NCI-H1436 treated with DMSO at 0.1 percent for 48 hours (cell line): ENCODE results near the gene SPEG.
A peak's percentile ranks its signal among the peaks of the same experiment; 100 is the strongest.

Source experiments
- DNase-seq: peaks from one replicate; lab custom pipeline; 2025; lab: John Stamatoyannopoulos, UW

SPEG gene

DNA sequence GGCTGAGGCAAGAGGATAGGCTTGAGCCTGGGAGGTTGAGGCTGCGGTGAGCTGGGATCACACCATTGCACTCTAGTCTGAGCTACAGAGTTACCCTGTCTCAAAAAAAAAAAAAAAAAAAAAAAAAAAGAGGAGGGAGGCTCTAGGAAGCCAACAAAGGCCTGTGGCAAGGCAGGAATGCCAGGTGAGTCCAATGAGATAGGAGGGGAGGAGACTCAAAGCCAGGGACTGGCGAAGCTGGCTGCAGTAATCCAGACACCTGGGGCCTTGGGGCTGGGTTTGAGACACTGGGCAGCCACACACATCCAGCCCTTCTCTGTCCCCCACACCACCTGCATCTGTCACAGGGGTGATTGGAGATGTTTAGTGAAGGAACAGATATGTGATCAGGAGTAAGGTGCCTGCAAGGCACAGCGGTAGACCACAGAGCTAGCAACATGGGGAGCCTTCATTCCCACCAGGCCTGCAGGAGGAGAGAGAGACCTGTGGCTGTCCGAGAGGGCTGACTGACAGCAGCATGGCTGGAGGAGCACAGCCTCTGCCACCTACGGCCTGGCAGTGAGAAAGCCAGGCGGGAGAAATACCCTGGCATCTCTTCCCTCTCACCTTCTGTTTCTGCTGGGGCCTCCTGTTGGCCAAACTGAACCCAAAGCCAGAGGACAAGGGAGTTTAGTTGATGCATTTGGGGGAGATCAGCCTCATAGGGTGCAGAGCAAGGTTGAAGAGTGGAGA lies 99.5 kb downstream of the SPEG start:
- no peak for DNase-seq

- DNase-seq = no peak
Observed at GRCh38 chr2:219536425-219536824, 101.8 kb downstream of the SPEG start.

DNA sequence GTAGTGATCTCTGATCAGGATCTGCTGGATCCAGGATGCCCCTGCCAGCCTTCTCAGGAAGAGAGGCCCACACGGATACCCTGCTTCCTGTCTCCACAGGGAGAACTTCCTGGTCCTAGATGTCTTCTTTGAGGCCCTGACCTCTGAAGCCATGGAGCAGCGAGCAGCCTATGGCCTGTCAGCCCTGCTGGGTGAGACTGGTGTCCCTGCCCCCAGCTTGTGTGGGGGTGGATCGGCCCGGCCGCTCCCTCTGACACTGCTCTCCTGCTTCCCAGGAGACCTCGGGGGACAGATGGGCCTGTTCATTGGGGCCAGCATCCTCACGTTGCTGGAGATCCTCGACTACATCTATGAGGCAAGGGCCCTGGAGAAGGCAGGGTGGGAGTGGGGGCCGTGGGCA lies 102.3 kb downstream of the SPEG start:
- DNase-seq = no peak

DNA sequence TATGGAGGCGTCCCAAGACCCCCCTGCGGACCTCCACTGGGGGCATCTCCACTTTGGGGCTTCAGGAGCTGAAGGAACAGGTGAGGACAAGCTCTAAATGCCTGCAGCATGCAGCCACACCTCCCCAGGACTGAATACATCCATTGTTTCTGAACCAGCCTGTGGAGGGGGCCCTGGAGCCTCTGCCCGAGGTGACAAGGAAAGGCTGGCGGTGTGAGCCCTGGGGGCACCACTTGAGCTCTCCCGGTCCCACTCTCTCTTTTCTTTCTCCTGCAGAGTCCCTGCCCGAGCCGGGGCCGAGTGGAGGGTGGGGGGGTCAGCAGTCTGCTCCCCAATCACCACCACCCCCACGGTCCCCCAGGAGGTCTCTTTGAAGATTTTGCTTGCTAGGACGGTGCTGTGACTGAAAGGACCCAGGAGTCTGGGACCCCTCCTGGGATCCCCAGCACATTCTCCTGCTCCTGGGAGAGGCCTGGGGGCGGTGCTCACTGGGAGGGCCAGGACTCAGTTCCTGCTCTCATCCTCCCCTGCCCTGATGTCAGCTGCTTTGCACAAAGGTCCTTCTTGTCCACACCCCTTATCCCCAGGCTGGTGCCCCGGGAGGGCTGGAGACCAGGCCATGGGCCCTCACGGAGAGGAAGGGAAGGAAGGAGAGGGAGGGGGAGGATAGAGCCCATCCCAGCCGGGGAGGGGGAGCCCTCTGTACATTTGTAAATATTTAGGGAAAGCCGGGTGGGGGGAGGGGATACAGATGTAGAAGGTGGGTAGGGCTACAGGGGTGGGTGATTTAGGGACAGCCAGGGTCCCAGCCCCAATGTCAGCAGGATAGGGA lies 103.2 kb downstream of the SPEG start:
- DNase-seq = no peak

GRCh38 chr2:219538504-219538951 lies 103.9 kb downstream of the SPEG start:
- DNase-seq = no peak

DNA sequence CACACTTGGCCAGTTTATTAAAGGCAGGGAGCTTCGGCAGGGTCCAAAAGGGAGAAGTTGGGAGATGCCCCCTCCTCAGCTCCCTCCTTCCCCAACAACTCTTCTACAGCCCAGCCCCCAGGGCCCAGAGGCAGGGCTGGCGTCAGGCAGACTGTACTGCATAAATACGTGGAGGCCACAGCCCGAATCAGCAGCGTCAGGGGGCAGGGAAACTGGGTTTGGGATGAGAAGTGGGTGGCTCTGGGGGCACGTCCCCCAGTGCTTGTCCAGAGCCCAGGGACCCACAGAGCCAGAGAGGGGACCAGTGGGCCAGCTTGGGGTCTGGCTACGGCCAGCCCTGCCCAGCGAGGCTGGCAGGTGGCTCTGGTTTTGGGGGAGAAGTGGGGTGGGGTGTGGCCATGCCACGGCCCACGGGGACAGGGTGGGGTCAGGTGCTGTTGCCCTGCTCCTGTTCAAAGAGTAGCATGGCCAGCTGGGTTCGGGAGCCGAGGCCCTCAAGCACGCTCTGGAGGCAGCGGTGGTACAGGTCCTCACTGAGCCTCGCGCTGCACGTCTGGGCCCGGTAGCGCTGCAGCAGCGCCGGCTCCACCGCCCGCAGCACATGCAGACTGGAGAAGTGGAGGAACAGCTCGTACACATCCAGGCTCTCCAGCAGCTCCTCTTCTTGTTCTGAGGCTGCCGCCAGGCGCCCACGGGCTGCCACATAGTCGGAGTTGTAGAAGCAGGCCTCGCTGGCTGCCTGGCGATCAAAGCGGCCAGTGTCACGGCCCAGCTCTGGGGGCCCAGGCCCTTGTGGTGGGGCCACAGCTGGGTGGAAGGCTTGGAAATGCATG lies 104.5 kb downstream of the SPEG start:
- DNase-seq = no peak

- no peak for DNase-seq
Observed at GRCh38 chr2:219539926-219540678, 105.5 kb downstream of the SPEG start.

DNA sequence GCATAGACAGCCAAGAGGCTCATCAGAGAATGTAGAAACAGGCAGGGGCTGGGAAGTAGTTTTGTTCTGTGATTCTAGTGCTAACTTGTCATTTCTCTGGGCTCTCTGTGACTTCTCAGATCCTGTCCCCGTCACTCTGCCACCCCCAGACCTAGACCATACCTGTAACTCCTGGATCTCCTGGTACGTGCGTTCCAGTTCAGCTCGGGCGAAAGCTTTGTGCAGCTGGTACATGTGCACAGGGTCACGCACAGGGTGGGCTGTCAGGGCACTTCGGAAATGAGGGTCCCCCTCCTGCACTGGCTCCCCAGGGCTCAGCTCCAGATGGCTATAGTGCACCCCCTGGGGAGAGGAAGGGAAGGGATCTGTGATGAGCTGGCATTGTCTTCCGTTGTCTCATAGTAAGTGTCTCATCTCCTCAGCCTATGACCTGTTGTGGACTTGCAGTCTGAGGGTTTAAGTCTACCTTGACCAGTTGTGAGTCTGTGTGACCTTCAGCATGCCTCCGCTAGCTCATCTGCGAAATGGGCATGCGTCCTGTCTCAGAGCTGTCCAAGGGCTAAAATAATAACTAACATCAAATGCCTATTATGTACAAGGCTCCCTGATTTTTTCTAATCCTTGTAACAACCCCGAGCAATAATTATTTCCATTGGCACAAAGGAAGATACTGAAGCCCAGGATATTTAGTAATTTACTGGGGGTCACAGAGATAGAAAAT lies 106.3 kb downstream of the SPEG start:
- DNase-seq = no peak

GRCh38 chr2:219541611-219542180 lies 107.1 kb downstream of the SPEG start:
- DNase-seq = peak; percentile 35

- no peak for DNase-seq
Observed at GRCh38 chr2:219542931-219543595, 108.4 kb downstream of the SPEG start.

GRCh38 chr2:219543596-219544358 lies 109.1 kb downstream of the SPEG start, which contains the start of the genes CHPF and TMEM198:
TSS of gene CHPF (minus strand) at chr2:219543809. CDS start at chr2:219543538, 271 bp downstream.
TSS of gene TMEM198 (plus strand) at chr2:219544028. CDS start at chr2:219544728, 700 bp downstream.
- DNase-seq = peak; percentile 93

- no peak for DNase-seq
Observed at GRCh38 chr2:219544567-219544966, 109.9 kb downstream of the SPEG start.

- DNase-seq = no peak
Observed at GRCh38 chr2:219545295-219545942, 110.8 kb downstream of the SPEG start.

- no peak for DNase-seq
Observed at GRCh38 chr2:219545943-219546352, 111.3 kb downstream of the SPEG start.

- DNase-seq = no peak
Observed at GRCh38 chr2:219547621-219548020, 113.0 kb downstream of the SPEG start.
